HG03575 (cell line): ENCODE measurements around the gene PLA2G3.

Experiments used
- ATAC-seq: cut with Tn5 transposase; IDR thresholded peaks from one replicate; pipeline ENCODE4 v1.9.1; 2021; ENCODE audit not compliant: unreplicated experiment, insufficient number of reproducible peaks, low FRiP score; ENCODE audit errors: extremely low read depth

PLA2G3 gene

GRCh38 chr22:31150615-31151014 lies 10.3 kb upstream of the PLA2G3 start:
- ATAC-seq: no peak

GRCh38 chr22:31148953-31149627 lies 8.8 kb upstream of the PLA2G3 start:
- no peak for ATAC-seq

GRCh38 chr22:31148488-31148887 lies 8.2 kb upstream of the PLA2G3 start:
- ATAC-seq: no peak

GRCh38 chr22:31144223-31144622 lies 3.9 kb upstream of the PLA2G3 start:
- no peak for ATAC-seq

GRCh38 chr22:31143537-31143936 lies 3.2 kb upstream of the PLA2G3 start:
- ATAC-seq: no peak

- no peak for ATAC-seq
These were observed 2.7 kb upstream of the PLA2G3 start for GRCh38 chr22:31143038-31143437.

GRCh38 chr22:31142285-31142684 lies 2.0 kb upstream of the PLA2G3 start:
- ATAC-seq: no peak

GRCh38 chr22:31141551-31141950 lies 1.2 kb upstream of the PLA2G3 start:
- no peak for ATAC-seq

- no peak for ATAC-seq
These were observed 438 bp upstream of the PLA2G3 start for GRCh38 chr22:31140746-31141145.

GRCh38 chr22:31139066-31139465 lies 1.2 kb downstream of the PLA2G3 start:
- ATAC-seq: no peak

- no peak for ATAC-seq
These were observed 2.2 kb downstream of the PLA2G3 start for GRCh38 chr22:31138126-31138525.

GRCh38 chr22:31137721-31138120 lies 2.6 kb downstream of the PLA2G3 start:
- no peak for ATAC-seq

- ATAC-seq: no peak
These were observed 3.6 kb downstream of the PLA2G3 start for GRCh38 chr22:31136711-31137110.

- no peak for ATAC-seq
These were observed 4.2 kb downstream of the PLA2G3 start for GRCh38 chr22:31136155-31136554.

- no peak for ATAC-seq
These were observed 4.6 kb downstream of the PLA2G3 start for GRCh38 chr22:31135706-31136105.

GRCh38 chr22:31134688-31135087 lies 5.6 kb downstream of the PLA2G3 start:
- ATAC-seq: no peak

- ATAC-seq: no peak
These were observed 6.4 kb downstream of the PLA2G3 start for GRCh38 chr22:31133911-31134310.

GRCh38 chr22:31130873-31131272 lies 9.4 kb downstream of the PLA2G3 start:
- no peak for ATAC-seq

- no peak for ATAC-seq
These were observed 12.2 kb downstream of the PLA2G3 start for GRCh38 chr22:31128156-31128555.

GRCh38 chr22:31127181-31127772 lies 13.0 kb downstream of the PLA2G3 start:
- ATAC-seq: no peak

GRCh38 chr22:31126869-31127175 lies 13.5 kb downstream of the PLA2G3 start:
- ATAC-seq: no peak
